H1 (cell line): ENCODE data around the gene CRNN. TPM values are rescaled to one million over a fixed set of nuclear protein-coding genes. Genes with fewer than 3 reads are reported as not detected.

Experiments
- CTCF ChIA-PET: fragments of 300-600 bp; sonication (Branson Sonifier 250); formaldehyde crosslinking; loops from one replicate; lab custom pipeline; 2021; ENCODE audit not compliant: partially characterized antibody; lab: Charles Lee
- POLR2A ChIA-PET: fragments of 300-600 bp; sonication (Branson Sonifier 250); formaldehyde crosslinking; loops from one replicate; lab custom pipeline; 2021; ENCODE audit warnings: inconsistent platforms; ENCODE audit not compliant: partially characterized antibody; lab: Charles Lee
- DNase-seq, 2 experiments: peaks; one replicate each; pipeline versions ENCODE4 v3.0.0 to v3.0.0-alpha.2; 2010 to 2022; ENCODE audit warnings: low spot score in 2 of 2, low read depth in 1 of 2, mixed read lengths in 1 of 2
- FAIRE-seq: peaks from 2 replicates; lab custom pipeline; 2011; peaks lifted over from hg19 to GRCh38; lab: Jason Lieb, UNC
- H2AFZ ChIP-seq: 2 replicates; pipeline ENCODE4 v1.8.1; 2012; ENCODE audit warnings: low read length, inconsistent platforms
- H2AK5ac ChIP-seq: 2 replicates; pipeline ENCODE4 v1.6.1; 2013; ENCODE audit warnings: low read depth, low read length
- H2BK120ac ChIP-seq: replicated peaks from 2 replicates; pipeline ENCODE3; 2013; ENCODE audit warnings: low read depth, low read length, inconsistent platforms
- H2BK12ac ChIP-seq: 2 replicates; pipeline ENCODE4 v1.6.1; 2013; ENCODE audit warnings: low read depth, low read length
- H2BK15ac ChIP-seq: 2 replicates; pipeline ENCODE4 v1.6.1; 2013; ENCODE audit warnings: low read length
- H2BK20ac ChIP-seq: 2 replicates; pipeline ENCODE4 v1.6.1; 2013; ENCODE audit warnings: low read length
- H2BK5ac ChIP-seq: 2 replicates; pipeline ENCODE4 v1.6.1; 2013; ENCODE audit warnings: low read depth, low read length
- H3K14ac ChIP-seq: 2 replicates; pipeline ENCODE4 v1.6.1; 2013; ENCODE audit warnings: inconsistent platforms; ENCODE audit not compliant: insufficient read length
- H3K18ac ChIP-seq: 2 replicates; pipeline ENCODE4 v1.6.1; 2013; ENCODE audit warnings: low read length; ENCODE audit errors: extremely low read depth
- H3K23ac ChIP-seq: 2 replicates; pipeline ENCODE4 v1.6.1; 2013; ENCODE audit warnings: inconsistent platforms; ENCODE audit not compliant: insufficient read length
- H3K23me2 ChIP-seq: 2 replicates; pipeline ENCODE4 v1.6.1; 2013; ENCODE audit warnings: low read depth, low read length
- H3K27ac ChIP-seq: 2 replicates; pipeline ENCODE4 v1.6.1; 2011; ENCODE audit warnings: low read depth, low read length, inconsistent platforms
- H3K27me3 ChIP-seq, 4 experiments: replicated peaks in 1 of 4; 1 replicate in 1 of 4; 2 replicates in 3 of 4; pipeline versions ENCODE4 v1.6.1 to v1.8.1; 2011 to 2013; ENCODE audit warnings: low read length in 3 of 4, mild to moderate bottlenecking in 3 of 4, inconsistent platforms in 2 of 4, mixed read lengths in 2 of 4, moderate library complexity in 1 of 4; ENCODE audit not compliant: control insufficient read depth in 3 of 4, insufficient read depth in 3 of 4; ENCODE audit errors: extremely low read depth in 1 of 4
- H3K36me3 ChIP-seq, 4 experiments: 2 replicates each; pipeline versions ENCODE4 v1.6.1 to v1.8.1; 2011 to 2013; ENCODE audit warnings: mild to moderate bottlenecking in 4 of 4, low read length in 3 of 4, moderate library complexity in 2 of 4, control low read depth in 1 of 4, inconsistent platforms in 1 of 4; ENCODE audit not compliant: insufficient read depth in 4 of 4, control insufficient read depth in 2 of 4
- H3K4ac ChIP-seq: replicated peaks from 2 replicates; pipeline ENCODE3; 2013; ENCODE audit warnings: low read length, low read depth, mixed read lengths, inconsistent platforms; ENCODE audit not compliant: insufficient read length
- H3K4me1 ChIP-seq, 4 experiments: replicated peaks in 1 of 4; 1 replicate in 1 of 4; 2 replicates in 3 of 4; pipeline versions ENCODE4 v1.6.1 to v1.8.1; 2011 to 2013; ENCODE audit warnings: low read length in 3 of 4, inconsistent platforms in 2 of 4, mixed read lengths in 1 of 4; ENCODE audit not compliant: insufficient read depth in 4 of 4, control insufficient read depth in 3 of 4
- H3K4me2 ChIP-seq, 2 experiments: 2 replicates each; pipeline versions ENCODE4 v1.6.1 to v1.8.1; 2011 to 2013; ENCODE audit warnings: low read depth in 2 of 2, low read length in 2 of 2, control low read depth in 1 of 2, inconsistent platforms in 1 of 2, mild to moderate bottlenecking in 1 of 2; ENCODE audit not compliant: insufficient read depth in 1 of 2
- H3K4me3 ChIP-seq, 4 experiments: fragments of 200-600, 300-600 bp in 1 of 4; sonication (generic), shearing (Covaris generic), sonication (Bioruptor Twin) in 1 of 4; 2 replicates each; pipeline versions ENCODE4 v1.5.1 to v1.8.1; 2011 to 2016; ENCODE audit warnings: low read length in 4 of 4, low read depth in 3 of 4, control low read depth in 2 of 4, inconsistent platforms in 2 of 4, mild to moderate bottlenecking in 2 of 4, mixed read lengths in 1 of 4, moderate library complexity in 1 of 4; ENCODE audit not compliant: insufficient read depth in 2 of 4; ENCODE audit errors: extremely low read depth in 1 of 4
- H3K56ac ChIP-seq: replicated peaks from 2 replicates; pipeline ENCODE3; 2013; ENCODE audit warnings: low read depth, mild to moderate bottlenecking, mixed read lengths, low read length, inconsistent platforms; ENCODE audit not compliant: insufficient read length
- H3K79me1 ChIP-seq: 2 replicates; pipeline ENCODE4 v1.6.1; 2013; ENCODE audit warnings: low read depth, low read length, control low read depth
- H3K79me2 ChIP-seq, 2 experiments: 2 replicates each; pipeline versions ENCODE4 v1.6.1 to v1.8.1; 2012 to 2013; ENCODE audit warnings: low read length in 2 of 2, mild to moderate bottlenecking in 2 of 2, inconsistent platforms in 1 of 2; ENCODE audit not compliant: insufficient read depth in 2 of 2, control insufficient read depth in 1 of 2
- H3K9ac ChIP-seq, 4 experiments: replicated peaks in 1 of 4; 1 replicate in 1 of 4; 2 replicates in 3 of 4; pipeline versions ENCODE4 v1.6.1 to v1.8.1; 2011 to 2013; ENCODE audit warnings: low read depth in 3 of 4, low read length in 3 of 4, control low read depth in 2 of 4, mild to moderate bottlenecking in 2 of 4, moderate library complexity in 2 of 4, inconsistent platforms in 1 of 4; ENCODE audit errors: extremely low read depth in 1 of 4
- H3K9me3 ChIP-seq, 2 experiments: 2 replicates each; pipeline versions ENCODE4 v1.6.1 to v1.8.1; 2012 to 2013; ENCODE audit warnings: mild to moderate bottlenecking in 2 of 2, moderate library complexity in 2 of 2, control low read depth in 1 of 2, inconsistent platforms in 1 of 2, low read depth in 1 of 2, low read length in 1 of 2, mixed read lengths in 1 of 2; ENCODE audit not compliant: insufficient read depth in 2 of 2
- H4K20me1 ChIP-seq, 2 experiments: replicated peaks in 1 of 2; 2 replicates each; pipeline versions ENCODE3 to v1.8.1; 2011 to 2013; ENCODE audit warnings: inconsistent platforms in 2 of 2, low read length in 2 of 2, mild to moderate bottlenecking in 1 of 2; ENCODE audit not compliant: insufficient read depth in 2 of 2, control insufficient read depth in 1 of 2
- H4K5ac ChIP-seq: 2 replicates; pipeline ENCODE4 v1.6.1; 2013; ENCODE audit warnings: low read length, low read depth, mixed read lengths, inconsistent platforms; ENCODE audit not compliant: insufficient read length
- H4K8ac ChIP-seq: 2 replicates; pipeline ENCODE4 v1.8.0; 2013; ENCODE audit warnings: mild to moderate bottlenecking, moderate library complexity, low read length, inconsistent platforms; ENCODE audit not compliant: insufficient read depth; ENCODE audit errors: extremely low read depth
- H4K91ac ChIP-seq: replicated peaks from 2 replicates; pipeline ENCODE3; 2013; ENCODE audit warnings: low read length, mixed read lengths, inconsistent platforms; ENCODE audit not compliant: insufficient read length
- BACH1 ChIP-seq: IDR thresholded peaks from 2 replicates; pipeline ENCODE4 v1.6.1; 2012; ENCODE audit warnings: low read length, improper control_type of control experiment
- BCL11A ChIP-seq, 2 experiments: IDR thresholded peaks; one replicate each; pipeline ENCODE4 v1.6.1; 2011; ENCODE audit warnings: low read depth in 2 of 2, low read length in 2 of 2, mild to moderate bottlenecking in 2 of 2
- BRCA1 ChIP-seq: IDR thresholded peaks from 2 replicates; pipeline ENCODE4 v1.6.1; 2012; ENCODE audit warnings: low read depth, low read length, improper control_type of control experiment
- CHD1 ChIP-seq: IDR thresholded peaks from 2 replicates; pipeline ENCODE4 v1.6.1; 2012; ENCODE audit warnings: low read depth, low read length, improper control_type of control experiment
- CHD2 ChIP-seq: IDR thresholded peaks from 2 replicates; pipeline ENCODE4 v1.6.1; 2012; ENCODE audit warnings: low read length, improper control_type of control experiment
- FOSL1 ChIP-seq: IDR thresholded peaks from 2 replicates; pipeline ENCODE4 v1.6.1; 2011; ENCODE audit warnings: mild to moderate bottlenecking, low read depth, low read length, moderate library complexity; ENCODE audit not compliant: insufficient read depth
- RAD21 ChIP-seq, 2 experiments: IDR thresholded peaks in 1 of 2; conservative IDR thresholded peaks in 1 of 2; 2 replicates each; pipeline ENCODE4 v1.6.1; 2011; ENCODE audit warnings: low read depth in 2 of 2, low read length in 2 of 2, improper control_type of control experiment in 1 of 2, inconsistent platforms in 1 of 2, mild to moderate bottlenecking in 1 of 2, moderate library complexity in 1 of 2
- RFX5 ChIP-seq: IDR thresholded peaks from 2 replicates; pipeline ENCODE4 v1.6.1; 2011; ENCODE audit warnings: low read depth, low read length, improper control_type of control experiment, borderline replicate concordance
- WGBS, 2 experiments: shearing (Covaris generic) in 1 of 2; methylation state at CpG; one replicate each; pipeline versions ENCODE4 v1.1.6 to v1.1.7; 2013 to 2015; ENCODE audit warnings: low lambda C conversion rate in 2 of 2, mixed read lengths in 2 of 2, inconsistent platforms in 1 of 2, low coverage in 1 of 2, missing lambda C conversion rate in 1 of 2; ENCODE audit not compliant: insufficient replicate concordance in 2 of 2, insufficient coverage in 1 of 2, insufficient read length in 1 of 2; ENCODE audit errors: extremely low coverage in 1 of 2, missing lambda C conversion rate in 1 of 2; 5-methylcytosine and 5-hydroxymethylcytosine counted together
- polyA plus RNA-seq, 7 experiments: library from polyadenylated mRNA; depleted of rRNA in 3 of 7; stranded (reverse) in 5 of 7; unstranded in 2 of 7; fragments of >200 nt in 5 of 7; fragments of 200-250 nt in 2 of 7; gene quantifications; 1 replicate in 5 of 7; 2 replicates in 1 of 7; 4 replicates in 1 of 7; pipeline versions ENCODE4 v1.2.1 to v1.2.3, GENCODE V29; 2011 to 2013; ENCODE audit warnings: missing spikeins in 2 of 7, mixed read lengths in 2 of 7
- total RNA-seq: library from RNA; stranded (reverse); fragmentation: NEBNext Ultra II Directional; extraction: Animal tissue kit (Norgen Biotek cat#: 25700); gene quantifications from 2 replicates; pipeline ENCODE4 v1.2.1, GENCODE V29; 2021
- TF ChIP-seq, protein P1 (sequence below): IDR thresholded peaks from 2 replicates; pipeline ENCODE4 v1.6.1; 2012; ENCODE audit warnings: inconsistent platforms
- TF ChIP-seq, protein P2 (sequence below), 3 experiments: IDR thresholded peaks; 1 replicate in 2 of 3; 2 replicates in 1 of 3; pipeline versions ENCODE4 v1.5.1 to v1.6.1; 2011; ENCODE audit warnings: low read length in 3 of 3, mild to moderate bottlenecking in 3 of 3, inconsistent platforms in 2 of 3, low read depth in 1 of 3, moderate library complexity in 1 of 3; ENCODE audit not compliant: insufficient read depth in 1 of 3; ENCODE audit errors: control extremely low read depth in 1 of 3

Gene CRNN
- total and polyA plus RNA-seq, 2 of the 8 experiments (the other 6 are each of a cell fraction or from before 2014, with no cell fraction given) = not detected

- Histone ChIP-seq H3K4ac (no peak within 1 kb of the TSS), H2BK20ac (no peak within 1 kb of the TSS), H3K9ac (no peak within 1 kb of the TSS), H3K79me1 (no peaks in the 10 kb centered on the region), H4K8ac (no peak within 1 kb of the TSS), H3K56ac (no peak within 1 kb of the TSS), H3K27me3 (no peaks in the 10 kb centered on the region), H3K23me2 (no peaks in the 10 kb centered on the region), H3K27ac (no peak within 1 kb of the TSS), H2BK120ac (no peak within 1 kb of the TSS), H2BK15ac (no peak within 1 kb of the TSS), H3K79me2 (no peaks in the 10 kb centered on the region), H3K4me1 (no peaks in the 10 kb centered on the region), H2AK5ac (no peak within 1 kb of the TSS), H4K91ac (no peak within 1 kb of the TSS), H4K20me1 (no peaks in the 10 kb centered on the region), H3K14ac (no peak within 1 kb of the TSS), H2BK12ac (no peak within 1 kb of the TSS), H3K36me3 (no peaks in the 10 kb centered on the region; a peak in 2 of 8 replicates), H4K5ac (no peak within 1 kb of the TSS), H3K4me3 (no peak within 1 kb of the TSS), H3K23ac (no peak within 1 kb of the TSS), H2AFZ (no peak within 1 kb of the TSS), H2BK5ac (no peak within 1 kb of the TSS), H3K4me2 (no peak within 1 kb of the TSS), H3K18ac (no peak within 1 kb of the TSS), H3K9me3 (peaks cover 76 to 86% of the 10 kb centered on the region in 2 experiments)
- ChIA-PET POLR2A (no interaction called here), CTCF (no interaction called here)
- WGBS, 2 experiments = 84% methylated on average over 2 of the region's 2 CpGs; no CpG with 5 or more reads in 1 of the 2 experiments
- DNase-seq (no peak), FAIRE-seq (no peak)
- TF ChIP-seq, protein P1, sequence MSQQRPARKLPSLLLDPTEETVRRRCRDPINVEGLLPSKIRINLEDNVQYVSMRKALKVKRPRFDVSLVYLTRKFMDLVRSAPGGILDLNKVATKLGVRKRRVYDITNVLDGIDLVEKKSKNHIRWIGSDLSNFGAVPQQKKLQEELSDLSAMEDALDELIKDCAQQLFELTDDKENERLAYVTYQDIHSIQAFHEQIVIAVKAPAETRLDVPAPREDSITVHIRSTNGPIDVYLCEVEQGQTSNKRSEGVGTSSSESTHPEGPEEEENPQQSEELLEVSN = no peak
- TF ChIP-seq CHD1 = no peak
- TF ChIP-seq FOSL1 = no peak
- TF ChIP-seq BRCA1 = no peak
- no peak for TF ChIP-seq RFX5
- TF ChIP-seq BCL11A (IDR thresholded peaks at IDR 0.05; ENCODE audit: low read depth in 2 of 2, low read length in 2 of 2) = no peak
- TF ChIP-seq CHD2 = no peak
- no peak for TF ChIP-seq RAD21 (IDR thresholded peaks at IDR 0.05 in 1 of 2, conservative IDR thresholded peaks at IDR 0.05 in 1 of 2; ENCODE audit: low read depth in 2 of 2, low read length in 2 of 2)
- TF ChIP-seq, protein P2, sequence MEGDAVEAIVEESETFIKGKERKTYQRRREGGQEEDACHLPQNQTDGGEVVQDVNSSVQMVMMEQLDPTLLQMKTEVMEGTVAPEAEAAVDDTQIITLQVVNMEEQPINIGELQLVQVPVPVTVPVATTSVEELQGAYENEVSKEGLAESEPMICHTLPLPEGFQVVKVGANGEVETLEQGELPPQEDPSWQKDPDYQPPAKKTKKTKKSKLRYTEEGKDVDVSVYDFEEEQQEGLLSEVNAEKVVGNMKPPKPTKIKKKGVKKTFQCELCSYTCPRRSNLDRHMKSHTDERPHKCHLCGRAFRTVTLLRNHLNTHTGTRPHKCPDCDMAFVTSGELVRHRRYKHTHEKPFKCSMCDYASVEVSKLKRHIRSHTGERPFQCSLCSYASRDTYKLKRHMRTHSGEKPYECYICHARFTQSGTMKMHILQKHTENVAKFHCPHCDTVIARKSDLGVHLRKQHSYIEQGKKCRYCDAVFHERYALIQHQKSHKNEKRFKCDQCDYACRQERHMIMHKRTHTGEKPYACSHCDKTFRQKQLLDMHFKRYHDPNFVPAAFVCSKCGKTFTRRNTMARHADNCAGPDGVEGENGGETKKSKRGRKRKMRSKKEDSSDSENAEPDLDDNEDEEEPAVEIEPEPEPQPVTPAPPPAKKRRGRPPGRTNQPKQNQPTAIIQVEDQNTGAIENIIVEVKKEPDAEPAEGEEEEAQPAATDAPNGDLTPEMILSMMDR (IDR thresholded peaks at IDR 0.05; ENCODE audit: control extremely low read depth in 1 of 3, insufficient read depth in 1 of 3, low read depth in 1 of 3, low read length in 3 of 3) = no peak
- TF ChIP-seq BACH1 = no peak
Measured at GRCh38 chr1:152359906-152360305, 54.2 kb downstream of the CRNN start, which contains the start of gene FLG2. Gene FLG2, minus strand, starts transcription at chr1:152360006. Its CDS starts 1,122 bp downstream, at chr1:152358884.
